ENCODE measurements around the gene CFAP46.

The CFAP46 gene

GRCh38 chr10:132979491-132980425, 37.4 kb upstream of the CFAP46 start:
- no peak for DNase-seq

DNA sequence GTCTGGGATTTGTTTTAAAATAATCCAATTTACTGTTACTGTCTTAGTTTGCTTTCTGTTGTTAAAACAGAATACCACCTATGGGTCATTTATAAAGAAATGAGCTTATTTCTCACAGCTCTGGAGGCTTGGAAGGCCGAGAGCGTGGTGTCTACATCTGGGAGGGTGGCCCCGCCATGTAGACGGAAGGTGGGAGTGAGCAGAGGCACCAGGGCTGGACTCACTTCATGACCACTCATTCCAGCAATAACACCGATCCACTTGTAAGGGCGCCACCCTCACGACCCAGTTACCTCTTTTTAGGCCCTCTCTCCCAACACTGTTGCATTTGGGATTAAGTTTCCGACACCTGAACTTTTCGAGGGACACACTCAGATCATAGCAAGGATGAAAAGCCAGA, 36.2 kb upstream of the CFAP46 start:
- DNase-seq, result no peak

GRCh38 chr10:132977807-132978206, 35.4 kb upstream of the CFAP46 start:
- DNase-seq, result no peak

DNA sequence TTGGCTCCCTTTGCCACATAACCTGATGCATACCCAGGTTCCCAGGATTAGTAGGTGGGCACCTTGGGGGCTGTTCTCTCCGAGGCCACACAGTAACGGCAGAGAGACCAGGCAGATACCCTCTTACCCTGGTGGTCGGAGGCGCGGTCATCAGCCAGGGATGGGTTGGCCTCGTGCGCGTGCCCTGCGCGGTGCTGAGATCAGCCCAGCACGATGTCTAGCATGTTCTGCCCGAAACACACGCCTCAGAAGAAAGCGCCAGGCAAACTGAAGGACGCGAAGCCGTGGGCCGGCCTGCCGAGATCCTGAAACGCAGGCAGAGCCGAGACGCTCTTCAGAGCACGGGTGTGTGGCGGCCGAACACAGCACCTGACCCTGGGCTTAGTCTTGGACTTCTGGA, 34.7 kb upstream of the CFAP46 start:
- no peak for DNase-seq

DNA sequence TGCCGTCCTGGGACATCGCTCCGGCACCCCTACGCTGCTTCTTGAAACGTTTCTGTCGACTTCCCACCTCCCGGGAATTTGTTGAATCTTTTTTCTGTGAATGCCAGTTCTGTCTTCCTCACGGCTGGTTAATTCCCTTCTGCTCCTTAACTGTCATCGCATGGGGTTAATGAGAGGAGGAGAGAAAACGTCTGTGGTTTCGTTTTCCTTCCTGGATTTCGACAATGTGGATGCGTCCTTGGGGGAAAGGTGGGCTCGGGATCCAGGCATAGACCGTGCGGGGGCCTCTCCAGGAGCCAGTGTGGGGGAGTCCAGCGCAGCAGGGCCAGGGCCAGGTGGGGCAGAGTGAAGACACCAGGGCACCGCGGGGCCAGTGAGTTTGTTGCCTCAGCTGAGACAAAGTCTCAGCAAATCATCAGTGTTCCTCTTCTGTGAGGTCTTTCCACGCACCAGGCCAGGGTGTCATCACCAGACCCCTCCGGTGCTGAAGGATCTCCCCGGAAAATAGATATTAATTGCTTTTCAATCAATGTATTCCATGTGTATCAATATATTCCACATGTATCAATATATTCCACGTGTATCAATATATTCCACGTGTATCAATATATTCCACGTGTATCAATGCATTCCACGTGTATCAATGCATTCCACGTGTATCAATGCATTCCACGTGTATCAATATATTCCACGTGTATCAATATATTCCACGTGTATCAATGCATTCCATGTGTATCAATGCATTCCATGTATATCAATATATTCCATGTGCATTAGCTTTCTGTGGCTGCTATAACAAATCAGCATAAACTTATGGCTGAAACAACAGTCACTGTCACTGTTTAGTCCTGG, 33.7 kb upstream of the CFAP46 start:
- DNase-seq, result no peak

DNA sequence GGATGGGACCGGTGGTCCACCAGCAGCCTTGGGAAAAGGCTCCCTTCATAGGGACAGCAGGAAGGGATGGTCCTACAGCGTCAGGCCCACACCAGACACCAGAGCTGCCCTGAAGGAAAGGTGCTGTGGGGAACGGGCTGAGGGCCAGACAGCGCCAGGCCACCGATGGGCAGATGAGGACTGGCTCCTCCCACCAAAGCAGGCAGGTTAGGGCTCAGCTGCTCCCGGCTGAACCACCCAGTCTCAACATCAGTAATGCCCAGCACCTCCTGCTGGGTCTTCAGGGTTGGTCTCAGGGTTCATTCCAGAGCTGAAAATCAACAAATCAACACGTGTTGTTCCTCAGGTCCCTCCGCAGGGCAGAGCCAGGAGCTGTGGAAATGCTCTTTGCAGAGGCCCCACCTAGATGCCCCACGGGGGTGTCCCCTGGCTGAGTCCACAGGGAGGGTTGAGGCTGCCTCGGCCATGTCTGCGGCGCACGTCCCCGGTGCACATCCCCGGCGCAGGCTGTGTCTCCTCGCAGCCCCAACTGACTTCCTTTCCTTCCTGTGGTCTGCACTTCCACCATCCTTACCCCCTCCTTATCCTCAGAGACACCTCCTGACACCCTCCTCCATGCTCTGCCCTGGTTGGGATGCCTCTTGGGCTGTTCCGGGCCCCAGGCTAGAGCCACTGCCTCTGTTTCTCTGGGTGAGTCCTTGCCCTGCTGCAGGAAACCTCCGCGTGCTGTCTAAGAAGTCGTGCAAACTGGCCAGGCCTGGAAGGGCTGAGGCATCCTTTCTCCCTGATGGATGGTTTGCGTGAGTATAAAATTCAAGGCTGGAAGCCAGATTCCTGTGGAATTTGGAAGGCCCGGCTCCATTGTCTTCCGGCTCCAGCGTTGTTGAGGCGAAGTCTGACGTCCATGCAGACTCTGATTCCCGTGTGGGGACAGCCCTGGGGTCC, 32.8 kb upstream of the CFAP46 start:
- DNase-seq, result no peak

- DNase-seq, result no peak
Measured at GRCh38 chr10:132974249-132974796, 32.0 kb upstream of the CFAP46 start.

GRCh38 chr10:132973903-132974241, 31.5 kb upstream of the CFAP46 start:
- DNase-seq, result no peak

DNA sequence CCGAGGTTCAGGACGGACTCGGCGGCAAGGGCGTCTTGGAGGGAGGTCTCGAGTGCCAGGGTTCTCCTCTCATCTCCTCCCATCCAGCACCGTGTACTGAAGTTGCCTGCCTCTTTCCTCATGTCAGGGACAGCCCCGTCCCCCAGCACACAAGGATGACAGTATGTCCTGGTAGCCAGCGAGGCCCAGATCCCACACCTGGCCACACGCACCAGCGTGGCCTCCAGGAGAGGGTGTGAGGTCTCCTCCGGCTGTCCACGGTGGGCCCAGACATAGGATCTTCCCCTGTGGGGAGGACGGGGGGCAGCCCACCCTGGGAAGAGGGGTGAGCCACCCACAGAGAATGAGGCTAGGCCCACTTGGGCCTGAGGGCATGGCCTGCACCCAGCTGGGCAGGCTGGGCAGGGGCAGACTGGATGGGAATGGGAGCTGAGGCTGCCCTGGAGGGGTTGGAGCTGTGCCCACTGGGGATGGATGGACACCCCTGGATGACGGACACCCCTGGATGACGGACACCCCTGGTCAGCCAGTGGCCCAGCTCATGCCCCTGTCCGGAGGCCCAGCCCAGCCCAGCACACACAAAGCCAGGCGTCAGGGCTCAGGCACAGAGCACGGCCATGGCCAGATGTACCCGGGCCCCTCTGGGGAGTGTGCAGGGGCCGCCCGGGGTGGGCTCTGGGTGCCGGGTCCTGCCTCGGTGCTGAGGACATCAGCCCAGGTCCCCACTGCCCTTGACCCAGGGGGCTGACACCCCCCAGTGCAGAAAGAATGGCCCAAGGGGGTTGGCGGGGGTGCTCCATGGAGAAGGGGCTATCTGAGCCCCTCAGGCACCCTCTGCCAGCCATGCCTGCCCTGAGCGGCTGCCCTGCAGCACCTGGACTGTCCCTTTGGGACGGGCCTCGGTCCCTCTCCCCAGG, 30.9 kb upstream of the CFAP46 start:
- DNase-seq, result no peak

DNA sequence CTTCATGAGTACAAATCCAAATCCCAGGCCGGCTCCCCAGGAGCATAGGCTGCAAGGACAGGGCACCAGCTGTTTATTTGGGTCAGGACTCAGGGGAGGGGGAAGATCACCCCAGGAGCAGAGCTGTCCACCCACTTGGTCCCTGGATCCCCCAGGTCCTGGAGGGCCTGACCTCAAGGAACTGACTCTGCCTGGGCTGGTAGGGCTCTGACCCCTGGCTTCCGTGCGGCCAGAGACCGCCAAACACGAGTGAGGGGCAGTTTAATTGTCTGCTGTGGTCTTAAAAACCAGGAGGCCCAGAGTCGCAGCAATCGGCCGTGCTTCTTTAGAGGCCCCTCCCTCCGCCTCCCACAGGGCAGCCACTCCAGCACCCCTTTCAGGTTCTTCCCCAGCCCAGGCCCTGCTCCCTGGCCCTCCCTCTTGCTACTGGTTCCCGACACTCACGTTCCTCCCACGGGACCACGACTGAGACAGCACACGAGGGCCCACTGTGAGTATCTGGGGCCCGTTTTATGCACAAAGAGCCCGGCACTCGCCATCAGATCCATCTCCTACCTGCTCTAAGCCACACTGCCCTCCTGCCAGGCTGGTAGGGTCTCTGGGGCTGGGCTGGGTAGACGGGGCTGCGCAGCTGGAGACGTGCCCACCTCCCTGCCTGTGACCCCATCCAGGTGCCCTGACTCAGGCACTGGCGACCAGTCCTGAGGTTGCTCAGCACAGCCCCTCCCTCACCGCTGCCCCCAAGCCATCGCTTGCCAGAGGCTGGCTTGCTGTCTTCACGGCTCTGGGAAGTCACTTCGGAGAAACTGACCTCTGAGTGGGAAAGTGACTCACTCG, 30.0 kb upstream of the CFAP46 start:
- DNase-seq, result no peak

- DNase-seq, result no peak
Measured at GRCh38 chr10:132971448-132972148, 29.2 kb upstream of the CFAP46 start.

- no peak for DNase-seq
Measured at GRCh38 chr10:132970641-132971438, 28.5 kb upstream of the CFAP46 start.

- DNase-seq, result no peak
Measured at GRCh38 chr10:132967540-132967939, 25.2 kb upstream of the CFAP46 start.

DNA sequence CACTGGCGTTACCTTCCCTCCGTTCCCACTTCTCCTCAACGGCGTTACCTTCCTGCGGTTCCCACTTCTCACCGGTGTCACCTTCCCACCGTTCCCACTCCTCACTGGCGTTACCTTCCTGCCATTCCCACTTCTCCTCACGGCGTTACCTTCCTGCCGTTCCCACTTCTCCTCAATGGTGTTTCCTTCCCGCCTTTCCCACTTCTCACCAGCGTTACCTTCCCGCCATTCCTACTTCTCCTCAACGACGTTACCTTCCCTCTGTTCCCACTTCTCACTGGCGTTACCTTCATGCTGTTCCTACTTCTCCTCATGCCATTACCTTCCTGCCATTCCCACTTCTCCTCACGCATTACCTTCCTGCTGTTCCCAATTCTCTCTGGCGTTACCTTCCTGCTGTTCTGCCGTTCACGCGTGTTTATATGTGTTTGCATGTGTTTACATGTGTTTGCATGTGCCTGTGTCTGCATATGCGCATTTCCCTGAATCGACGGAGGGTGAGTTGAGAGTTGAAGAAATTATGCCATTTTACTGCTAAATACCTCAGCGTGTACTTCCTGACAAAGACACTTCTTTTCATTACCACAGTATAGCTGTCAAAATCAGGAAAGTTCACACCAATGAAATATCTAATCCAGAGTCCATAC, 23.2 kb upstream of the CFAP46 start:
- DNase-seq, result no peak

- DNase-seq, result peak; percentile 21
Measured at GRCh38 chr10:132964707-132965410, 22.5 kb upstream of the CFAP46 start.

DNA sequence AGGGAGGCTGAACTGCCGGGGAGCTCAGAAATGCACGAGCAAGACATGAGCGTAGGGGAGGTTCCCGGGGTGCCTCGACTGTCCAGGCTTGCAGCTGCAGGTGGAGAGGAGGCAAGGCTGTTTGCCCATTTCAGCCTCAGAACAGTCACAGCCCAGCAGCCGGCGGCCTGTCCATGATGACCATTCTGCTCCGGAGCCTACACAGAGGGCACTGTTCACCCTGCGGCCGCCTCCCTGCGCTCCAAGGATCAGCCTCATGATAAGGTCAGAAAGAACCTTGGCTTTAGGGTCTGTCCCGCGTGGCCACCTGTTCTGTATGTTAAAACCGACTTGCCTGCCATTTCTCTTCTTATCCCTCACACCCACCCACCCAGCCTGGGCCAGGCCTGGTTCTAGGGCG, 21.9 kb upstream of the CFAP46 start:
- no peak for DNase-seq

GRCh38 chr10:132963430-132963960, 21.1 kb upstream of the CFAP46 start:
- no peak for DNase-seq

All from stimulated activated naive CD4-positive, alpha-beta T cell treated with Interleukin-2 at 50 U/mL for 16 hours (primary cell).